GM08714 (cell line): ENCODE results near the gene PGF.
"Not testable (repeated sequence)": the region's sequence is repeated elsewhere in the genome, so short reads cannot be mapped to it uniquely, and the experiment has no call there.

Source experiments
- H3K4me3 ChIP-seq: fragments of 200-500 bp; sonication (Bioruptor generic); 2 replicates; pipeline ENCODE4 v1.5.1; 2014; ENCODE audit warnings: mild to moderate bottlenecking, low read length, inconsistent platforms
- ZNF274 ChIP-seq: IDR thresholded peaks from 2 replicates; pipeline ENCODE4 v1.6.1; 2012; ENCODE audit warnings: mild to moderate bottlenecking, low read depth, low read length

The PGF gene

GRCh38 chr14:74955229-74956026 lies at the start of gene PGF:
TSS of gene PGF (minus strand) at chr14:74955597. CDS start at chr14:74955242, 355 bp downstream.
- H3K4me3 ChIP-seq, result peak within 1 kb of the TSS; percentile 36; the same call in 1 of the 2 replicates

GRCh38 chr14:75003250-75004027 lies 48.0 kb upstream of the PGF start:
- no peak for TF ChIP-seq ZNF274
- H3K4me3 ChIP-seq, result peak overlapping the region; percentile 78

More at GRCh38 chr14:74955229-74956026, at the start of gene PGF:
- TF ChIP-seq ZNF274, result no peak

GRCh38 chr14:75002392-75003249 lies 47.2 kb upstream of the PGF start, which contains the start of gene EIF2B2:
TSS of gene EIF2B2 (plus strand) at chr14:75002921. CDS start at chr14:75002991, 70 bp downstream.
- H3K4me3 ChIP-seq, result peak within 1 kb of the TSS; percentile 78
- no peak for TF ChIP-seq ZNF274

GRCh38 chr14:75001899-75002298 lies 46.5 kb upstream of the PGF start:
- peak overlapping the region; percentile 58; the same call in 1 of the 2 replicates for H3K4me3 ChIP-seq
- no peak for TF ChIP-seq ZNF274

DNA sequence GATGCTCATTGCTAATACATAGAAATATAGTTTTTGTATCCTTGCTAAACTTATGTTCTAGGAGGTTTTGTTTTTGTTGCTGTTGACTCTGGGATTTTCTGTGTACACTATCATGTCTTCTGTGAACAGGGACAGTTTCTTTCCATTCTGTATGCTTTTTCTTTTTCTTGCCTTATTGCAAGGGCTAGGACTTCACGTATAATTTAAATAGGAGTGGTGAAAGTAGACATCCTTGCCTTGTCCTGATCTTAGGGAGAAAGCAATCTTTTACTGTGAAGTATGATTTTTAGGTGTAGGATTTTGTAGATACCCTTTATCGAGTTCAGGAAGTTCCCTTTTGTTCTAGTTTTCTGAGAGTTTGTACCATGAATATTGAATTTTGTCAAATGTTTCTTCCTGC lies 45.9 kb upstream of the PGF start:
- no peak for TF ChIP-seq ZNF274
- H3K4me3 ChIP-seq, result no peak overlapping the region

DNA sequence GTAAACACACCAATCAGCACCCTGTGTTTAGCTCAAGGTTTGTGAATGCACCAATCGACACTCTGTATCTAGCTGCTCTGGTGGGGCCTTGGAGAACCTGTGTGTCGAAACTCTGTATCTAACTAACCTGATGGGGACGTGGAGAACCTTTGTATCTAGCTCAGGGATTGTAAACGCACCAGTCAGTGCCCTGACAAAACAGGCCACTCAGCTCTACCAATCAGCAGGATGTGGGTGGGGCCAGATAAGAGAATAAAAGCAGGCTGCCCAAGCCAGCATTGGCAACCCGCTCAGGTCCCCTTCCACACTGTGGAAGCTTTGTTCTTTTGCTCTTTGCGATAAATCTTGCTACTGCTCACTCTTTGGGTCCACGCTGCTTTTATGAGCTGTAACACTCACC lies 40.4 kb upstream of the PGF start:
- not testable (repeated sequence) for H3K4me3 ChIP-seq

DNA sequence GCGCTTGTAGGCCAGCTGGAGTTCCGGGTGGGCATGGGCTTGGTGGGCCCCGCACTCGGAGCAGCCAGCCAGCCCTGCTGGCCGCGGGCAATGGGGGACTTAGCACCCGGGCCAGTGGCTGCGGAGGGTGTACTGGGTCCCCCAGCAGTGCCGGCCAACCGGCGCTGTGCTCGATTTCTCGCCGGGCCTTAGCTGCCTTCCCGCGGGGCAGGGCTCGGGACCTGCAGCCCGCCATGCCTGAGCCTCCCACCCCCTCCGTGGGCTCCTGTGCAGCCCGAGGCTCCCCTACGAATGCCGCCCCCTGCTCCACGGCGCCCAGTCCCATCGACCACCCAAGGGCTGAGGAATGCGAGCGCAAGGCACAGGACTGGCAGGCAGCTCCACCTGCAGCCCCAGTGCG lies 38.8 kb upstream of the PGF start:
- not testable (repeated sequence) for H3K4me3 ChIP-seq

DNA sequence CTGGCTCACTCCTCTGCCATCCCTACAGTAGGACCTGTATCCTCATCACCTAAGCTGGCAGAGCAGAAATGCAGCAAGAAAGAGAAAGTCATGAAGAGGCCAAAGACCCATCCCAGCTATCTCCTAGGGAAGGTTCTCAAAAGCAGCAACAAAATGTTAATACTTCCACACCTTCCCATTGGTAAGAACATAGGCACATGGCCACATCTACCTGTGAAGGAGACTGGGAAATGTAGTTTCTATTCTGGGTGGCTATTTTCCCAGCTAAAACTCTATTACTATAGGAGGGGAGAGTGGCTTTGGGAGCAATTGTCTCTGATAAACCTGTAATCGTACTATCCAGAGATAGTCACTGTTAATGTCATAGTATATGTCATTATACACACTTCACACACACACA lies 33.6 kb upstream of the PGF start:
- no peak overlapping the region for H3K4me3 ChIP-seq
- TF ChIP-seq ZNF274, result no peak

- no peak for TF ChIP-seq ZNF274
- no peak overlapping the region for H3K4me3 ChIP-seq
These were observed 32.7 kb upstream of the PGF start for GRCh38 chr14:74988131-74988530.

DNA sequence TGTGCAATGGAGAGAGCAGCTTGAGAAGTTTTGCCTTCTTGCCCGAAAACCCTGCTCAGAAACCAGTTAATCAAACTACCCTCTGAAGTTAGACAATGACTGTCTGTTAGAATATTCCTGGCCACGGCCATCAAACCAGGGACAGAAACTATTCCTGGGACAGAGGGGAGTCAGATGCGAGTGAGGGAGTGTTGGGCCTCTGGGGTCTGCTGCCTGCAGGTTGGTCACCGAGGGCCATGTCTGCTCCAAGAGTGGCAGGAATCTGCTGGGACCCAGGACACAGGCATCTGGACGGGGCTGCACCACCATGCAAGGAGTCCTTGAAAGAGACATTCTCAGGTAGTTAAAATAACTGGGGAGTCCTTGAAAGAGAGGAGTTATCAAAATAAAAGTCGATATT lies 30.4 kb upstream of the PGF start:
- no peak for TF ChIP-seq ZNF274
- no peak overlapping the region for H3K4me3 ChIP-seq

DNA sequence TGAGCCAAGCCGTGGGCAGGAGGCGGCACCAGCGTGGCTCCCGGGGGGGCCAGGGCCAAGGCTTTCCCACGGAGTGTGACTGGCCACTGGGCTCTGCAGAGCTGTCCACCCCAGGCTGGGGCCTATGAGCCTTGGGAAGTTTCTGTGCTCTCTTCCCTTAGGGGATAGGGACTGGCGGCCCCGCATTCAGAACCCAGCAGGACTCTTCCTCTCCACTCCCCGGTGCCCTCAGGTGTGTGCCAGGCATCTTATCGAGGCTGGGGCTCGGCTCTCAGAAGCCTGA lies 29.6 kb upstream of the PGF start:
- no peak for TF ChIP-seq ZNF274
- no peak overlapping the region for H3K4me3 ChIP-seq

GRCh38 chr14:74984236-74985027 lies 29.0 kb upstream of the PGF start:
- no peak overlapping the region for H3K4me3 ChIP-seq
- no peak for TF ChIP-seq ZNF274

- TF ChIP-seq ZNF274, result no peak
- no peak overlapping the region for H3K4me3 ChIP-seq
These were observed 27.9 kb upstream of the PGF start for GRCh38 chr14:74983343-74983742.

DNA sequence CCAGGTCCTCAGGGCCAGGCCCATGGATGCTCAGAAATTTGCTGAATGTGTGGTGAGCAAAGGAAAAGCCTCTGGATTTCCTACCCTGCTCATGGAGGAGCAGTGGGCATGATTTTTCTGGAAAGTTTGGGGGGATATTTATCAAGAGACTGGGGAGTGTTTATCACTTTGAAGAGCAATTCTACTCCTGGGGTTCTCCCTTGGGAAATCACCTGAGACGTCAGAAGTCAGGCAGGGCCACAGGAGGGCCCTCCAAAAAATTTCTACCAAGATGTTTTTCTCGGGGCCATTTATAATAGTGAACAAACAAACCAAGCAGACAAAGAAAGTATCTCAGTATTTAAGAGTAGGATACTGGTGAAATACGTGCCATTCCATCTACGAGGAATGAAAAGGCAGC lies 27.3 kb upstream of the PGF start:
- H3K4me3 ChIP-seq, result no peak overlapping the region
- no peak for TF ChIP-seq ZNF274

GRCh38 chr14:74981833-74982232 lies 26.4 kb upstream of the PGF start:
- no peak overlapping the region for H3K4me3 ChIP-seq
- no peak for TF ChIP-seq ZNF274
